Activated CD8-positive, alpha-beta memory T cell treated with anti-CD3 and anti-CD28 coated beads, Interleukin-2, amount 50 U/mL, for 24 hours (primary cell): Measurements from ENCODE around the gene UGT1A6.
"Not testable (repeated sequence)": the region's sequence is repeated elsewhere in the genome, so short reads cannot be mapped to it uniquely, and the experiment has no call there.

Experiments used
- DNase-seq: peaks from one replicate; pipeline ENCODE4 v3.0.0-alpha.2; 2020; ENCODE audit errors: extremely low read depth

Gene UGT1A6

DNA sequence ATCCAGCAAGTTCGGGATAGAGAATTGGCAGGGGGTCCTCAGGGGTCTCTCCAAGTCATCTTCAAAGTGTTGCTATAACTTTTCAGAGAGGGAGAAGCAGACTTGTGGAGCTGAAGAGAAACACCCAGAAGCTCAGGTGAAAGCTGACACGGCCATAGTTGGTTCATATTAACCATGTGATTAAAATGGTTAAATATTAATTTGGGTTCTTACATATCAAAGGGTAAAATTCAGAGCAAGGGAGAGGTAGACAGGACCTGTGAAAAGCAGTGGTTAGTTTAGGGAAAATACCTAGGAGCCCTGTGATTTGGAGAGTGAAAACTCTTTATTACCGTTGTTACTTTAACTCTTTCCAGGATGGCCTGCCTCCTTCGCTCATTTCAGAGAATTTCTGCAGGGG, at the start of gene UGT1A6:
TSS of gene UGT1A6 (plus strand) at position 243 of the 400 bp plus-strand sequence. CDS start at position 358, 115 bp downstream.
- no peak for DNase-seq

- no peak for DNase-seq
These were observed 49.6 kb upstream of the UGT1A6 start for GRCh38 chr2:233643128-233643527.

- not testable (repeated sequence) for DNase-seq
These were observed 46.7 kb upstream of the UGT1A6 start for GRCh38 chr2:233646033-233646432.

GRCh38 chr2:233650981-233651380, 41.7 kb upstream of the UGT1A6 start:
- no peak for DNase-seq

DNA sequence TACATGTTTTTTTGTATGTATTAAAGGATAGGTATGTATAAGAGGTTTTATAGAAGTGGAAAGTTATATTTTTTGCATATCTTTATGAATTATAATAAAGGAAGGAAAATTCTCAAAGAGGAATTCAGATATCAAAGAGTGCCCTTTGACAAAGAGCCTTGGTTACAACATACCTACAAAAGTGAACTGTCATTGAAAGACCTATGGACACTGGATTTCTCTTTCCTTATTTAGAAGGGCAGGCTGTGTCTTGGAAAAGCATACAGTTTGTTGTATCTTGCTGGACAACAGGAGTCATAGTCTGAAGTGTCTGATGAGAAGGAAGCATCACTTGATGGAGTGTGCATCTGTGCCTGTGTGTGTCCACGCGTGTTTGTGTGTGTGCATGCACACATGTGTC, 41.3 kb upstream of the UGT1A6 start:
- no peak for DNase-seq

GRCh38 chr2:233654501-233654900, 38.2 kb upstream of the UGT1A6 start:
- DNase-seq: no peak

DNA sequence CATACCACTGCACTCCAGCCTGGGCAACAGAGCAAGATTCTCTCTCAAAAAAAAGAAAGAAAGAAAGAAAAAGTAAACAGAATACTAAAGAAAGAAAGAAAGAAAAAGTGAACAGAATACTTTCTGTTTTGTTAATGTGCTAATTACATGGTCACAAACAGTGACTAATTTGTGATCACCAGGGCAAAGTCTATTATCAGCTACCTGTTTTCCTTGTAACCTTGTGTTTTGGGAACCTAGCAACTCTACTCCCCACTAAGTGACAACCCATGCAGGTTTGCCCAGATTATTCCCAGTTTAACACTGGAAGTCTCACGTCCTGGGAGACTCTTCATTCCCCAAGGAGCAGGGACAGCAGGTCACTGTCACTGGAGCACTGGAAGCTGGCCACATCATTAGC, 37.6 kb upstream of the UGT1A6 start:
- no peak for DNase-seq

DNA sequence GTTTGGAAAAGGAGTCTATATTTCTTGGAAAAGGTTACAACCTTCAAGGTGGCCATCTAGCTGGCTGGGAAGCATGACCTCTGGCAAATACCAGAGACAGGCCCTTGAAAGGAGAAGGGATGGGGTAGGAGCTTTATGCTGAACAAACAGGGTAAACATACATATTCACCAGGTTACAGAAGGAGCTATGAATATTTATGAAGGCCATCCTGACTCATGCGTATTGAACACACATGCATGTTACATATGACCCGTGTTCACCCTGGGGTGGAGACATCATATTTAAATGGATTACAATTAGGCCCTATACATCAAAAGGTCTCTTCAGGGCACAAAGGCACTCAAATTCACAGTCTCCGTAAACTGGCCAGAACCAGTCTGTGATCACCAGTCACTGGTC, 36.7 kb upstream of the UGT1A6 start:
- DNase-seq: not testable (repeated sequence)

- DNase-seq: no peak
These were observed 36.2 kb upstream of the UGT1A6 start for GRCh38 chr2:233656443-233656842.

GRCh38 chr2:233658610-233659009, 34.1 kb upstream of the UGT1A6 start:
- DNase-seq: no peak

- DNase-seq: no peak
These were observed 28.8 kb upstream of the UGT1A6 start for GRCh38 chr2:233663911-233664310.

GRCh38 chr2:233668605-233669260, 24.0 kb upstream of the UGT1A6 start:
- no peak for DNase-seq

- no peak for DNase-seq
These were observed 21.2 kb upstream of the UGT1A6 start, which contains the start of gene UGT1A9 for GRCh38 chr2:233671290-233672161. TSS of gene UGT1A9 (plus strand) at chr2:233671898. CDS start at chr2:233671935, 37 bp downstream.

DNA sequence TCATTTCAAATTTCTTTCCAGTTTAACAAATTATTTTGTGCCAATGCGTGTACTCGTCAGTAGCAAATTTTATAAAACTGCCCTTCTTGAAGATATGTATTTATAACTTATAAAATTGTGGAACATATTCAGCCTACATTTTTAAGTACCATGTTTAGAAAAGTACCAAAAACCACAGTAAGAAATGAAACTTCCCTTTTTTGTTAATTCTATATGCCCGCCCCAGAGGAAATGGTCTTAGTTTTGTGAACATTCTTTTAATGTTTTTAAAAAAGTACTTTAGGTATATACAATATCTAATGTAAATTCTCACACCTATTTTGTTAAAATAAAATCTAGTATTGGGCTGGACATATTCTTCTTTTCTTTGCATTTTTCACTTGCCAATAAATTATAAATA, 19.8 kb upstream of the UGT1A6 start:
- DNase-seq: no peak

- no peak for DNase-seq
These were observed 18.8 kb upstream of the UGT1A6 start for GRCh38 chr2:233673896-233674295.

- DNase-seq: no peak
These were observed 18.4 kb upstream of the UGT1A6 start for GRCh38 chr2:233674314-233674713.

DNA sequence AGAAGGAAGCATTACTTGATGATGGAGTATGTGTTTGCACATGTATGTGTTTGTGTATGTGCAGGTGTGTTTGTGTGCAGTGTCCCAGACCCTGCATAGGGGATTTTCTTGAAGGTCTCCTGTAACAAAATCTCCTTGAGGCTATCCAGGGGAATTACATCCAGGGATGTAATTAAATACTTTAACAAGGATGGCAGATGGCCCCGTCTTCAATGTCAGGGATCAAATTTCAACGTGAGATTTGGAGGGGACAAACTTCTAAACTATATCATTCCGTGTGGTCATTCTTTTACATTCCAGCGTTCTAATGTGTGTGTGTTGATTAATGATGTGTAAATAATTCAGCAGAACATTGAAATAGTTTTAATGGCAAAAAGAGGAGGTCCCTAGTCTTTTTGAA, 17.7 kb upstream of the UGT1A6 start:
- no peak for DNase-seq

GRCh38 chr2:233676046-233676445, 16.6 kb upstream of the UGT1A6 start:
- DNase-seq: no peak

GRCh38 chr2:233679196-233679595, 13.5 kb upstream of the UGT1A6 start:
- DNase-seq: no peak

DNA sequence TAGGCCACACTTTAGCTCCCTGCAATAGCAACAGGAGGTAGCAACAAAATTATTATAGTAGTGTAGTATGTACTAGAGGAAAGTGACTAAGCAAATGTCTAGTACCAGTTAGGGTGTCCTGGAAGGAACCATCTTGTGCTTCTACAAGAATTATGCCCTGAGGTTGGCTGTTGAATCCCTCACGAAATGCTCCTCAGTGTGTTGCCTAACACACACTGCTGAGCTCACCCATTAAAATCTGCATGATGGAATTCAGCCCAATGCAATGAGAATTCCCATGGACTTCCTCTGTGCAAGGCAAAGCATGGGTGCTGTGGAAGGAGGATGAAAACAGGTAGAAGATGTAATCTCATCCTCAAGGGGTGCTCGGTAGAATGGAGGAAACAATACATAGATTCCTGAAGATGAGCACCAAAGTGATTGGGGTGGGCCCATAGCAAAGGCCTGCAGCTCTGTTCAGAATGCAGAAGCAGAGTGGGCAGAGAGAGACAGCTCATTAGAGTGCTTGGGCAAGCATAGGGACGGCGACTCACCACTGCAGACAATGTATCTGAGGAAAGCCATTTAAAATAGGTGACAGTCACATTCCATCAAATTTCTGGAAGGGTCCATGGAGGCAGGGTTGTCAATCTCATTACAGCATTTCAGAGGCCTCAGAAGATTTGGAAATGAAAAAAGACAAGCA, 12.2 kb upstream of the UGT1A6 start:
- DNase-seq: no peak

DNA sequence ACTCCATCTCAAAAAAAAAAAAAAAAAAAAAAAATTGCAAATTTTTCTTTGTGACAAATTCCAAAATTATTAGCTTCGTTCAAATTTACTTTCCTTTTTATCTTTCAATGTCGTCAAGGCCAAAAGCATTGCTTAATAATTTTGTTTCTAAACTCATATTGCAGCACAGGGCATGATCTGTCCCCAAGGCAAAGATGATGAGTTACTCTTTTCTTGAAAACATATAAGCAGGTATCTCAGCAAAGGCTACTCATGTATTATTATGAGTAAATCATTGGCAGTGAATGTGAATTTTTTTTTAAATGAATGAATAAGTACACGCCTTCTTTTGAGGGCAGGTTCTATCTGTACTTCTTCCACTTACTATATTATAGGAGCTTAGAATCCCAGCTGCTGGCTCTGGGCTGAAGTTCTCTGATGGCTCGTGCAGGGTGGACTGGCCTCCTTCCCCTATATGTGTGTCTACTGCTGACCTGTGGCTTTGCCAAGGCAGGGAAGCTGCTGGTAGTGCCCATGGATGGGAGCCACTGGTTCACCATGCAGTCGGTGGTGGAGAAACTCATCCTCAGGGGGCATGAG, 11.1 kb upstream of the UGT1A6 start, which contains the start of gene UGT1A7:
TSS of gene UGT1A7 (plus strand) at position 381 of the 579 bp plus-strand sequence. CDS start at position 418, 37 bp downstream.
- no peak for DNase-seq

DNA sequence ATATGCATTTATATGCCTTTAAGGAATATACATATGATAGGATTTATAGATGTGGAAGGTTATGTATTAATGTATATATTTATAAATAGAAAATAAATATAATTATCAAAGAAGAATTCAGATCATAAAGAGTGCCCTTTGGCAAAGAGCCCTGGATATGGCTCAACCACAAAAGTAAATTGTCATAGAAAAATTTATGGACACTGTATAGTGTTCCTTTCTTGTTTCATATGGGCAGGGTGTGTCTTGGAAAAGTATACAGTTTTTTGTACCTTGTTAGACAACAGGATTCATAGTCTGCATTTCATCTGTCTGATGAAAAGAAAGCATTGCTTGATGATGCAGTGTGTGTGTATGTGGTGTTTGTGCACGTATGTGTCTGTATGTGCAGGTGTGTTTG, 8.1 kb upstream of the UGT1A6 start:
- DNase-seq: no peak
